H9 (cell line): Measurements from ENCODE around the gene C11orf91. TPM values are rescaled to one million over a fixed set of nuclear protein-coding genes. Genes with fewer than 3 reads are reported as not detected.

ENCODE experiments used
- DNase-seq: peaks from one replicate; pipeline ENCODE4 v3.0.0-alpha.2; 2017
- H2AFZ ChIP-seq: one replicate; pipeline ENCODE4 v1.6.1; 2013; ENCODE audit warnings: mild to moderate bottlenecking, low read length, control low read depth, moderate library complexity
- H2AK5ac ChIP-seq: 2 replicates; pipeline ENCODE4 v1.6.1; 2013; ENCODE audit warnings: low read length, control low read depth, mixed read lengths; ENCODE audit not compliant: insufficient read length
- H2BK120ac ChIP-seq: one replicate; pipeline ENCODE4 v1.6.1; 2013; ENCODE audit warnings: low read depth, mild to moderate bottlenecking, low read length, control low read depth, inconsistent platforms; ENCODE audit not compliant: poor library complexity, severe bottlenecking
- H2BK12ac ChIP-seq: 2 replicates; pipeline ENCODE4 v1.6.1; 2013; ENCODE audit warnings: low read length, control low read depth, mixed read lengths, low read depth; ENCODE audit not compliant: insufficient read length
- H2BK15ac ChIP-seq: 2 replicates; pipeline ENCODE4 v1.6.1; 2013; ENCODE audit warnings: low read depth, low read length, control low read depth
- H2BK20ac ChIP-seq: one replicate; pipeline ENCODE4 v1.6.1; 2013; ENCODE audit warnings: low read depth, mild to moderate bottlenecking, low read length, control low read depth, inconsistent platforms; ENCODE audit not compliant: poor library complexity, severe bottlenecking
- H2BK5ac ChIP-seq: 2 replicates; pipeline ENCODE4 v1.6.1; 2013; ENCODE audit warnings: low read length, control low read depth, mixed read lengths; ENCODE audit not compliant: insufficient read length
- H3K14ac ChIP-seq: 2 replicates; pipeline ENCODE4 v1.6.1; 2013; ENCODE audit warnings: low read length, control low read depth; ENCODE audit not compliant: insufficient read depth
- H3K18ac ChIP-seq: 2 replicates; pipeline ENCODE4 v1.6.1; 2013; ENCODE audit warnings: low read depth, mild to moderate bottlenecking, mixed read lengths, low read length, control low read depth; ENCODE audit not compliant: insufficient read length
- H3K23ac ChIP-seq: 2 replicates; pipeline ENCODE4 v1.6.1; 2013; ENCODE audit warnings: low read length, control low read depth, mixed read lengths, low read depth; ENCODE audit not compliant: insufficient read length
- H3K23me2 ChIP-seq: 2 replicates; pipeline ENCODE4 v1.6.1; 2013; ENCODE audit warnings: low read depth, mild to moderate bottlenecking, mixed read lengths, low read length, control low read depth; ENCODE audit not compliant: insufficient read length, poor library complexity, severe bottlenecking
- H3K27ac ChIP-seq: 2 replicates; pipeline ENCODE4 v1.5.1; 2013; ENCODE audit warnings: low read length, control low read depth, mixed read lengths, low read depth; ENCODE audit not compliant: insufficient read length
- H3K27me3 ChIP-seq: 2 replicates; pipeline ENCODE4 v1.6.1; 2013; ENCODE audit warnings: low read length, control low read depth, inconsistent platforms; ENCODE audit not compliant: insufficient read depth
- H3K4ac ChIP-seq: 2 replicates; pipeline ENCODE4 v1.6.1; 2013; ENCODE audit warnings: low read depth, mild to moderate bottlenecking, control low read depth, inconsistent platforms, low read length, moderate library complexity
- H3K4me1 ChIP-seq: 2 replicates; pipeline ENCODE4 v1.6.1; 2013; ENCODE audit warnings: low read length, control low read depth, inconsistent platforms; ENCODE audit not compliant: insufficient read depth
- H3K4me2 ChIP-seq: 2 replicates; pipeline ENCODE4 v1.6.1; 2013; ENCODE audit warnings: low read length, control low read depth, mixed read lengths; ENCODE audit not compliant: insufficient read length, insufficient read depth
- H3K56ac ChIP-seq: 2 replicates; pipeline ENCODE4 v1.6.1; 2013; ENCODE audit warnings: low read depth, mild to moderate bottlenecking, mixed read lengths, low read length, control low read depth; ENCODE audit not compliant: insufficient read length
- H3K79me1 ChIP-seq: 2 replicates; pipeline ENCODE4 v1.6.1; 2013; ENCODE audit warnings: low read depth, mild to moderate bottlenecking, moderate library complexity, low read length, control low read depth, inconsistent platforms; ENCODE audit not compliant: insufficient read depth, poor library complexity, severe bottlenecking
- H3K79me2 ChIP-seq: 2 replicates; pipeline ENCODE4 v1.6.1; 2013; ENCODE audit warnings: low read length, control low read depth, inconsistent platforms; ENCODE audit not compliant: insufficient read depth
- H3K9ac ChIP-seq: 2 replicates; pipeline ENCODE4 v1.6.1; 2013; ENCODE audit warnings: low read length, control low read depth, mixed read lengths; ENCODE audit not compliant: insufficient read length; ENCODE audit errors: extremely low read depth
- H3K9me3 ChIP-seq: one replicate; pipeline ENCODE4 v1.6.1; 2013; ENCODE audit warnings: low read depth, low read length, inconsistent platforms; ENCODE audit not compliant: control insufficient read depth
- H3T11ph ChIP-seq: one replicate; pipeline ENCODE4 v1.6.1; 2013; ENCODE audit warnings: mild to moderate bottlenecking, low read length, control low read depth, inconsistent platforms
- H4K20me1 ChIP-seq: one replicate; pipeline ENCODE4 v1.6.1; 2013; ENCODE audit not compliant: control insufficient read depth, insufficient read length, insufficient read depth
- H4K5ac ChIP-seq: 2 replicates; pipeline ENCODE4 v1.6.1; 2013; ENCODE audit warnings: low read depth, mild to moderate bottlenecking, mixed read lengths, low read length, control low read depth; ENCODE audit not compliant: insufficient read length
- H4K8ac ChIP-seq: replicated peaks from 2 replicates; pipeline ENCODE4 v1.6.1; 2013; ENCODE audit warnings: low read length, control low read depth, mixed read lengths, low read depth; ENCODE audit not compliant: insufficient read length
- H4K91ac ChIP-seq: 2 replicates; pipeline ENCODE4 v1.6.1; 2013; ENCODE audit warnings: low read depth, mild to moderate bottlenecking, moderate library complexity, mixed read lengths, low read length, control low read depth; ENCODE audit not compliant: insufficient read length
- H3K27ac Mint-ChIP-seq, 3 experiments: 2 replicates in 2 of 3; 3 replicates in 1 of 3; pipeline ENCODE4 v1.8.0; 2020 to 2021; ENCODE audit warnings: mixed read lengths in 3 of 3, mild to moderate bottlenecking in 1 of 3, moderate library complexity in 1 of 3
- H3K27me3 Mint-ChIP-seq: 2 replicates; pipeline ENCODE4 v1.8.0; 2021; ENCODE audit warnings: low read depth, mild to moderate bottlenecking, moderate library complexity, mixed read lengths
- H3K36me3 Mint-ChIP-seq, 3 experiments: 2 replicates in 2 of 3; 3 replicates in 1 of 3; pipeline ENCODE4 v1.8.0; 2020 to 2021; ENCODE audit warnings: low read depth in 3 of 3, mixed read lengths in 3 of 3; ENCODE audit not compliant: insufficient read depth in 1 of 3
- H3K4me1 Mint-ChIP-seq, 2 experiments: 2 replicates each; pipeline ENCODE4 v1.8.0; 2020; ENCODE audit warnings: mixed read lengths in 2 of 2
- H3K4me3 Mint-ChIP-seq, 2 experiments: 2 replicates in 1 of 2; 3 replicates in 1 of 2; pipeline ENCODE4 v1.8.0; 2020 to 2021; ENCODE audit warnings: mild to moderate bottlenecking in 2 of 2, mixed read lengths in 2 of 2, moderate library complexity in 1 of 2
- H3K9me3 Mint-ChIP-seq, 2 experiments: 2 replicates in 1 of 2; 3 replicates in 1 of 2; pipeline ENCODE4 v1.8.0; 2020; ENCODE audit warnings: mild to moderate bottlenecking in 2 of 2, mixed read lengths in 2 of 2, moderate library complexity in 1 of 2
- CTCF ChIP-seq: fragments of 200-600 bp; sonication (generic); conservative IDR thresholded peaks from 3 replicates; pipeline ENCODE4 v1.8.0; 2021; ENCODE audit warnings: antibody characterized with exemption, mild to moderate bottlenecking
- WGBS: extraction: QIAGEN DNeasy Blood & Tissue Kit; methylation state at CpG from one replicate; pipeline ENCODE4 v1.1.7; 2013; ENCODE audit warnings: missing lambda C conversion rate, low lambda C conversion rate, mixed read lengths; ENCODE audit not compliant: insufficient read length; ENCODE audit errors: extremely low coverage; 5-methylcytosine and 5-hydroxymethylcytosine counted together
- total RNA-seq: library from RNA; stranded (reverse); gene quantifications from 2 replicates; pipeline ENCODE4 v1.2.1, GENCODE V29; 2021

Gene C11orf91
- total RNA-seq, 1 experiment from 2014 or later = not detected

- WGBS = no CpG with 5 or more reads among the region's 1 CpG
Observed at GRCh38 chr11:33652431-33652830, 48.2 kb downstream of the C11orf91 start.

More at GRCh38 chr11:33652431-33652830, 48.2 kb downstream of the C11orf91 start:
- 0 out of 5 replicates have a peak, but pooled peaks cover 0 to 4% of the 10 kb centered on the region in 2 experiments for H3K9me3 Mint-ChIP-seq
- no peak overlapping the region for H3K14ac ChIP-seq
- H2BK15ac ChIP-seq = no peak overlapping the region
- H3K18ac ChIP-seq = no peak overlapping the region
- DNase-seq = no peak
- TF ChIP-seq CTCF = no peak
- H3K23me2 ChIP-seq = no peaks in the 10 kb centered on the region
- no peak overlapping the region for H2BK120ac ChIP-seq
- H3K56ac ChIP-seq = no peak overlapping the region
- peaks cover 2% of the 10 kb centered on the region; the same call in 1 of the 2 replicates for H3K4me1 ChIP-seq
- H2BK5ac ChIP-seq = no peak overlapping the region
- no peaks in the 10 kb centered on the region for H3K79me1 ChIP-seq
- no peaks in the 10 kb centered on the region for H3K27me3 ChIP-seq
- no peak overlapping the region for H3K4me2 ChIP-seq
- H3K27ac ChIP-seq = no peak overlapping the region
- H3K4me3 Mint-ChIP-seq = no peak overlapping the region
- no peak overlapping the region for H2AFZ ChIP-seq
- no peak overlapping the region for H4K5ac ChIP-seq
- H2BK12ac ChIP-seq = no peak overlapping the region
- no peaks in the 10 kb centered on the region for H4K20me1 ChIP-seq
- no peaks in the 10 kb centered on the region for H3K79me2 ChIP-seq
- H3K27ac Mint-ChIP-seq = no peak overlapping the region
- no peak overlapping the region for H2BK20ac ChIP-seq
- H3K9ac ChIP-seq = no peak overlapping the region
- H3K9me3 ChIP-seq = no peaks in the 10 kb centered on the region
- peaks cover 5 to 6% of the 10 kb centered on the region in 2 experiments; a peak in 2 of 4 replicates for H3K4me1 Mint-ChIP-seq
- no peaks in the 10 kb centered on the region; the same call in 1 of the 2 replicates for H3K27me3 Mint-ChIP-seq
- no peak overlapping the region for H3K23ac ChIP-seq
- H3K4ac ChIP-seq = no peak overlapping the region
- H3K36me3 Mint-ChIP-seq = no peaks in the 10 kb centered on the region
- H2AK5ac ChIP-seq = no peak overlapping the region
- H3T11ph ChIP-seq = no peak overlapping the region
- no peak overlapping the region for H4K8ac ChIP-seq
- no peak overlapping the region for H4K91ac ChIP-seq
